ENCODE results near the gene MOB3B.

Gene MOB3B

DNA sequence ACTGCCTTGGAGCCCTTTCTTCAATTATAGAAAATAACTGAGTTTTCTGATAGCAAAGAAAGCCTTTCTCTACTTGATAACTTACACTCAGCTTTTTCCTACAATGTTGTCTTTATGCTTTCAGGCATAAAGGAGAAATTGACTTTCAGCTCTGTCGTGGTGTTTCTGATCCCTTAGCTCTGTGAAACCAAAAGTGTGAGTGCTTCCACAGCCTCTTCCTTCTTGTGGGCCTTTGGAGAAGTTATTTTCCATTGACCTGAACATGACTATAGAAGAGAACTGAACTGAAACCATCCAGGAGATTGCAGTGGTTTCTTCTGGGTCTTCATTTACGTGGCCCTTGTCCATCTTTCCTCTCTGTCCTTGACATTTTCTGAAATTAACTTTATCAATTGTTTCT is 173.2 kb downstream of the MOB3B start:
- DNase-seq, result no peak

DNA sequence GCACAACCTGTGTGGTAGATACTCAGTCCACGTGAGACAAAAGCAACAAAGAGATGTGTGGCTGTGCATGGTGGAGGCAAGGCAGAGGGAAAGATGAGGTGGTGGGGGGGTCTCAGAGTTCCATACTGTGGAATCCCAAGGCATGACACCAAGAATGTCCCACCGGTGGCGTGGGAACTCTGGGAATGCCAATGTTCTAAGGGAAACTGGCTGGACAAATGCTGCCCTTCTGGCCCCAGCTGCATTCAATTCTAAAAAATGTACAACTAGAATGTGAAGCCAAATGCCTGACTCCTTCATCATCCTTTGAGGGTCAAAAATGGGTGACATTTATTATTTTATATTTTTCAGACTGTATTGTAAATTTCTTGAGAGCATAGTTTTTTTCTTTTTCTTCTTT is 174.4 kb downstream of the MOB3B start:
- no peak for DNase-seq

DNA sequence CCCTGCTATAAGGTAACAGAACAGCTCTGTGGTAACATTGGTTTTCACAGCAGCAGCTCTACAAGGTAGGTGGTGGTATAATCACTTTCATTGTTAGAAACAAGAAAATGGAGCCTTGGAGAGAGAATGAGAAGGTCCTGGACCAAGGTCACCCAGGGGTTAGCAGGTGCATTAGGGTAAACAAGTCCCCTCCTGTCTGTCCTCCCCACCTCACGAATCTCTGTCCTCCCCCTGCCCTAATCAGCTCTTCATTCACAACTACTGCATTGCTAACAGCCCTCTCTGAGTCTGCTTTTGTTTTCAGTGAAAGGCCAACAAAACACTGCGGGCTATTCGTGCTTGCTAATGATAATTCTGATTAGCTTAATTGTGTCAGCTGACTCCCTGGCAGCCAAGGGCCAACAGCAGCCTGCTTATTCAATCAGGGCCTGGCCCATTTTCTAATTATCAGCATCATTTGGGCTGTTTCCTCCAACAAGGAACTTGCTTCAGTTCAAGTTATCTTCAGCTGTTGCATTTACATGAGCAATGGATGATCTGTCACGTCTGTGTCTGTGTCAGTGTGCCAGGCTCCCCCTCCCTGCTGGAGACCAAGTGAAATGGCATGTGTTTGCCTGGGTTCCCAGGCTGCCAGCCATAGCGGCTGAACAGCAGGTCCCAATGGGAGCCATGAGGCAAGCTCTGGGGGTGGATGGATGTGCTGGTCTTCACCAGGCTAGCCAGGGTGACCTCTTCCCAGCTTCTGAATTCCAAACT is 176.0 kb downstream of the MOB3B start:
- no peak for DNase-seq

DNA sequence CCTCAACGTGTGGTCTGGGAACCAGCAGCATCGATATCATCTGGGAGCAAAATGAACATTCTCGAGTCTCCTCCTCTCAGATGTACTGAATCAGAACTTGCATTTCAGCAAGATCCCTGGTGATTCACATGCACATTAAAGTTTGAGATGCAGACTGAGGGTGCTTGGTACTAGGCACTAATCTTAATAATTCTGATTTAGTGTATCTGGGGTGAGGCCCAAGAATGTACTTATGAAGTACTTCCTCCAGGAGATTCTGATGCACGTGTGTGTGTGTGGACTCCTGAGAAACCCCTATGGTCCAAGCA is 176.5 kb downstream of the MOB3B start:
- no peak for DNase-seq

DNA sequence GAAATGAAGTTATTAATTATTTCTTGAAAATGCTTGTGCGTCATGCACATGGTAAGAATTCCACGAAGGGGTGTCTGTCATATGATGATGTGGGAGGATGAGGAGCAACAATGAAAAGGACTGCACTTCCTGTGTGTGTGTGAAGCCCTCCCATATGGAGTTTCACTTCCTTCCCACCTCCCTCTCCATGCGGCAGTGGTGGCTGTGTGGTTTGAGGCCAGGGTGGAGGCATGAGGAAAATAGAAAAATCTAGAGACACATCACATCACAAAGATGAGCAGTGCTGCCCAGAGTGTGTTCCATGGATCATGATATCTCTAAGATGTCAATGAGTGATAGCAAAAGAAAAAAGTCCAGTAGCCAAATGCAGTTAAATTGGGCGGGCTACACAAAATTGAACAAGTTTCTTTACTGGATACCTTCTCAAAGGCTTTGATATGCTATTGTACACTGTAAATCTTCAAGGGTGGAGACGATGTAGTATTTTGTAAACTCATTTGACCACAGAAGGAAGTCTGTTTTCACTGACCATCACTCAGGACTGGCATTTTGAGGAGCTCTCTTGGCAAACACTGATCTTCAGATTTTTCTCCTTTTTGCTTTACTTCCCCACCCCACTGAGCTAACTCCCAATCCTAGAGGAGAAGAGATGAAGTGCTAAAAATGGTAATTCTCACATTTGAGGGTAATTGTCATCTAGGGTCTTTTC is 177.0 kb downstream of the MOB3B start:
- no peak for DNase-seq

DNA sequence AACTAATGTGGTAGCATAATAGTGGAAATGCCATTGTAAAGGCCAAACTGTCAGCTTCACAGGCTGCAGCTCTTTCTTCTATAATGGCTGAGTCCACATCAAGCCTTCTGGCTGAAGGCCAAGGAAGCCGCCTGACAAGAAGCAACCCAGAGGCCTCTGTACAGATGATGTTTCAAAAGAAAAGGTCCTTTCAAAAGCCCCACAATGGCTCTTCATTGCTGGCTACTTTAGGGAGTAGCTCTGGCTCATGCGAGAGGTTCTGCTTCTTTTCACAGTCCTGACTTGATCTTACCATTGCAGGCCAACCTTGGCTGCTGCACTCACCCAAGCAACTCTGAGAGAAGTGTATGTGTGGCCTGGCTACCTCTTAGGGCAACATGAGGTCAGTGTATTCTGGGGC is 178.2 kb downstream of the MOB3B start:
- DNase-seq, result no peak

DNA sequence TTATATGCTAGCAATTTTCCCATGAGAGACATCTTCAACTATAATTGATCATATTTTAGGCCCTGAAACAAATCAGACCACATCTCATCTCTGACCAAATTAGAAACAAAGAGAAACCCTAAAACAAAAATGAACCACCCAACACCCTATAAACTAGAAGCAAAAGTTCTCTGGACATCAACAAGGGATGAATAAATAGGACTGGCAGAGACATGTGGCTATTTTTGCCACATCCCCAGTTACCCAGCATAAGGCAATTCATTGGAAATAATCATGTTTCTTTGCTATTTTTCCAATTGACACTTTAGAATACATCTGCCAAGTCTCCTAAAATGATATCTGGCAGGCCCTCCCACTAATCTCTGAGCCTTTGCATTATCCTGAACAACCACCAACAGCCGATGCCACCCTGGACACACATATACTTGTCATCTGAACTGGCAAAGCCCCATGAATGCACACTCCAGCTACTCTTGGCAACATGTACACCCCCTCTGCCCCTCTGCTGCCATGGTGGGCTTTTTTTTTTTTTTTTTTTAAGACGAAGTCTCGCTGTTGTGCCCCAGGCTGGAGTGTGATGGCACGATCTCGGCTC is 179.1 kb downstream of the MOB3B start:
- no peak for DNase-seq

DNA sequence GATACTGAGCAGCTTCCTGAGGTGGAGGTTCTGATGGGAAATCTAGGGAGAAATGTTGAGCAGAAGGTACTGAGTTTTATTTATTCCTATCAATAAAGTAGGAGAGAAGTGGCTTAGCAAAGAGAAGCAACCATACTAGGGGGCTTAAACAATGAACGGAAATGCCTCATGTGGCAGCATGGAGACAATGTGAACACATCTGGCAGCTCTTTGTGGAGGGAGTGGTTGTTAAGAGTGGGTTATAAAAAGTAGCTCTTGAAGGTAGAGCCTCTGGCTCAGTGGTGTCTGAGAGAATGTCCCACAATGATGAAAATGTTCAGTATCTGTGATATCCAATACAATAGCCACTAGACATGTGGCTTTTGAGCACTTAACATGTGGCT is 179.9 kb downstream of the MOB3B start:
- DNase-seq, result no peak

DNA sequence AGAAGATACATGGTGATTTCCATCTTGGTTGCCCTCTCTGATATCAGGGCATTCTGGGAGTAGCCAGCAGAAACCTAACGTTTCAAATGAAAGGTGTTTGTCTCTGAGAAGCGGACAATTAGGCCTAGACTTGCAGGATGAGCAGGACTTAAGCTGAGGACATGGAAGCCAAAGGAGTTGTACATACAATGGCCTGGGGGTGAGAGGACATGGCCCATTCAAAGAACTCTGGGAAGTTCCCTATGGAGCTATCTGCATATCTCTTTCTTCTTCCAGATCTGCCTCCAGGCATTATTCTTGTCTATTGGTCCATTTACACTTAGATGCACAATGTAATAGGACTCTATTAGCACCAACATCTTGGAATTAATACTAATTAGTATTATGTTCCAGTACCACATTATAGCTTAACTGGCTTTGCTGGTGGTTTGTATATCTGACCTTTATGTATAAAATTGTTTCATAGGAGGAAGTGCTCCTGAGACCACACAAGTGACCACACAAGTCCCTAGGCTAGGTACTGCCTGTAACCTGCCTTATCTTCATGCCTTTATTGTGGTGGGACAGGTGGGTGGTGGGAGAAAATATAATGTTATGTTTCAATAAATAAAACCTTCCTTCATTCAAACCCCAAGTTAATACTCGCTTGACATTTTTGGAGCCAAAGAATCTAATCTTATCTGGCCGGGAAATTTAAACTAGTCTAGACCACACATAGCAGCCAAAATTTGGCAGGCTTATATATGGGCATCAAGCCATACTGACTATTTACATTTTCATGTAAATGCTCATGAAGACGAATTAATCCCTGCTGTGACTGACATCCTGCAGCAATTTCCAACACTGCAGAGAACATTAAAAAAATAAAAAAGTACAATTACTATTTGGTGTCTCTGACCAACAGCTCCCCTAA is 180.6 kb downstream of the MOB3B start:
- DNase-seq, result no peak

DNA sequence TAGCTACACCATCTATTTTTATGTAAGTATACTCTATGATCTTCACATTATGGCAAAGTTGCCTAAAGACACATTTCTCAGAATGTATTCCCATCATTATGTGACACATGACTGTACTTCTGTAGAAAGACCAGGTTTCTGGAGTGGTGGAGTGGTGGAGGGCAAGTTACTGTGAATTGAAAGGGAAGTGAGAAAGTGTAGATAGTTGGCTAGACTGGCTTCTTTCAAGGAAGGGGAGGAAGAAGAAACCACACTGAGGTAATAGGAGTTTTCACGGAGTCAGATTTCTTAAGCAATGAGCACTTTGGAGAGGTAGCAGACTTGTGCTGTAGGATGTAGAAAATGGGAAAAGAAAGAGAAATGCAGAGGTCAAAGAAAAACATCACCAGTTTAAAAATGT is 181.7 kb downstream of the MOB3B start:
- no peak for DNase-seq

DNA sequence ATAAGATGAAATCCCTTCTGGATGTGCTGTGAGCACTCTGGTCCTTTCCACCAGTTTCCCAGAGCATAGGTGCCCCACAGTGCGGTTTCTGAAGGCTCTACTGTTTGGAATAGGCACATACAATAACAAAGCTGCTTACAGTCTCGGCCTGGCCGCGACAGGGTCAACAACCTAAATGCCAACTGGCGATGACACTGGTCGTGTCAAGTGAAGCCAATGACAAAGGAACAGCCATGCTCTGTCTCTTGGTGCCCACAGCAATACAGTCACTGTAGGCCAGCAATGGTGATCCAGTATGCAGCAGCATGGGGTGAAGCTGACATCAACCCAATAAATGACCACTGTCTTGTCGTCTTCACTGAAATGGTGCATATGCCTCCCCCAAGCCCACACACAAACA is 184.8 kb downstream of the MOB3B start:
- no peak for DNase-seq

DNA sequence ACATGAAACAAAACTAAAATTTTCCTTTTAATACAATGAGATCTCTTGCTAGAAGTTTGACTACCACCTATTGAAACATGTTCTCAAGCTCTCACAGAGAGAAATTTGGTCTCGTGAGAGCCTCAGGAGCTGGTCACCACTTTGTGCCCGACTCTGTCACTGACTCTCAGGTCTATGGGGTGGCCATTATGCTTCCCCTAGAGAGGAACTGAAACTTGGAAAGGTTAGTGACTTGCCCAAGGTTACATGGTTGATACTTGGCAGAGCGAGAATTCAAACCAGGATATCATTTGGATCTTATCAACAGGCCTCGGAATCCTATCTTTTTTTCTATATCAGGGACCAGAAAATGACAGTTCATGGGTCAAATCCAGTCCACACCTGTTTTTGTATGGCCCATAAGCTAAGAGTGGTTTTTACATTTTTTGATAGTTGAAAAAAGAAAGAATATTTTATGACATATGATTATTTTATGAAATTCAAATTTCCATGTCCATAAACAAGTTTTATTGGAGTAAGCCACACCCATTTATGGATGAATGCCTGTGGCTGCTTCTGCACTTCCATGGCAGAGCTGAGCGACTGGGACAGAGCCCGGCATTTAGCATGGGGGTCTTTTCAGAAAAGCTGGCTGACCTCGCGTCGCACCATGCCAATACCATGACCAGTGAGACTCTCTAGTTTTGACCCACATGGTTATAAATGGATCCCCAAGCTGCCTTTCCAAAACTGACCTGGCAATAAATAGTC is 187.9 kb downstream of the MOB3B start:
- no peak for DNase-seq

DNA sequence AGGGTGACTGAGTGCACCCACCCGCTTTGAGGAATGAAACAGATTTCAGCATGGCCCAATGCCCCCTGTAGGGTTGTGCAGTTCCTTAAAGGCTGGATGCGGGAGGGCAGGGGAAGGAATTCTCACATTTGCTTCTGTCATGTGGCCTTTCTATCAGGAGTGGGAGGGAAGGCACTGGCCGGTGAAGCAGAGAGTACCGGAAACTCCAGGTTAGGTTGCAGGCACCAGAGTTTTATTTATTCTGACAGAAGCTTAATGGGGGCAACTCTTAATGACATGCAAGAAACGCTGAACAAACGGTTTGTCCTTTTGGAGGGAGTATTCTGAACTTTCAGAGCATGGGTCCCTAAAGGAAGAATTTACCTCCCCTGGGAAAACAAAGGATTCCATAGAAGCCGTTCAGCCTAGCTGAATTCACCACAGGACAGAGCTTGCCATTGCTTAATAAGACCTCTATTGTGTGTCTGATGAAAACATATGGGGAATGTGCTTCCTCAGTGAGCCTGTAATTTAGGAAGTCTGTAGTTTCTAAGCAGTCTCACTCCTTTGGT is 188.6 kb downstream of the MOB3B start:
- DNase-seq, result no peak

DNA sequence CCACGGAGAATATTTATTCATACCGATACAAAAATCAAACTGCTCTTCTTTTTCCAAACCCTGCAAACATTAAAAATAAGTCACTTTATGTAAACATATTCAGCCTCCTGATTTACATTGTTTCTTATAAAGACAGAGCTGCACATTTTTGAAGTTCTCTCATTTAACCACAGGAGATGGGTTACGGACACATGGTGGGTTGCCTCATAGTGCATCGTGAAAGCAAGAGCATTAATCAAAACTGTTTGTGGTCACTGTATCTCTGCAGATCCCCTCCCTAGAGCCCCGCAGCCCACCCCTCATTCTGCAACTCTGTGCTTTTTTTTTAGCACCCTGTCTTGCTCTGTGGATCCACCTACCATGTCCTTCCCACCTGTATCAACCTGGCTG is 189.3 kb downstream of the MOB3B start:
- DNase-seq, result no peak

DNA sequence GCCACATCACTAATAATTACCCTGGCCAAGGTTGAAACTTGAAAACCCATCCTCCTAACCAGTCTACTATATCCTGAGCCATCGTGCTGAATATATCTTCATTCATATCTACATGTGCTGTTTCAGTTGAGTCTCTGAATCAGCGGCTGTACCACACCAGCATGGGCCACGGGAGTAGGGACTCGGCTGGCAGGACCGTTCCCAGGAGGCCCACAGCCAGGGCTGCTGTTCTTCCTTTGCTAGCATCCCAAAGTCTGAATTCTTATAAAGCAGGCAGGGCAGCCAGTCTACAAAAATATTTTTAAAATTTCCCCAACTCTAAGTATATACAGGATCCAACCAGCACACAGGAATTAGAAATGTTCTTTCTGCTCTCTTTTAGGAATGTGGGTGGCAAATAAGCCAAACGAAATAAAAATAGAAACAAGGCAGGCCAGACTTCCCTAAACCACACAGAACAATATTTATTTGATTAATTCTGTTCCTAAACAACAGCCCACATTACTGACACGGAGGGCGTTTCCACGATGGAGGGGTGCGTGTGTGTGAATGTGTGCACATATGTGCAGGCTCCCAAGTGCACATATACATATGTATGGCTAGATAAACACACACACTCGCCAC is 189.8 kb downstream of the MOB3B start:
- DNase-seq, result no peak

DNA sequence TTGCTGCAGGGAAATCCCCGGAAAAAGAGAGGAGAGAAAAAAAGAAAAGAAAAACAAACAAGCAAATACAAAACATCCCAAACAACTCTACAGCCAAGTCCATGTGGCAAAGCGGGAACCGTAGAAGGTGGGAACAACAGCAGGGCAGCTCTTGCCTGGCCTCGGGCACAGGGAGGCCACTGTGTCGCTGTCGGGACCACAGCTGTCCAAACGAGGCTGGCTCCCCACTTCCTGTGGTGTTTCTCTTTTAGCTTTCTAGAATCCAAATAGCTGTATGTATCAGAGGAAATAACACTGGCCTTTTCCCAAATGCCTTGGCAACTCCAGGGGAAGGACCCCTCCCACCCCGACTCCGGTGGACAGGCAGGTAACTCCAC is 191.1 kb downstream of the MOB3B start:
- DNase-seq, result no peak

DNA sequence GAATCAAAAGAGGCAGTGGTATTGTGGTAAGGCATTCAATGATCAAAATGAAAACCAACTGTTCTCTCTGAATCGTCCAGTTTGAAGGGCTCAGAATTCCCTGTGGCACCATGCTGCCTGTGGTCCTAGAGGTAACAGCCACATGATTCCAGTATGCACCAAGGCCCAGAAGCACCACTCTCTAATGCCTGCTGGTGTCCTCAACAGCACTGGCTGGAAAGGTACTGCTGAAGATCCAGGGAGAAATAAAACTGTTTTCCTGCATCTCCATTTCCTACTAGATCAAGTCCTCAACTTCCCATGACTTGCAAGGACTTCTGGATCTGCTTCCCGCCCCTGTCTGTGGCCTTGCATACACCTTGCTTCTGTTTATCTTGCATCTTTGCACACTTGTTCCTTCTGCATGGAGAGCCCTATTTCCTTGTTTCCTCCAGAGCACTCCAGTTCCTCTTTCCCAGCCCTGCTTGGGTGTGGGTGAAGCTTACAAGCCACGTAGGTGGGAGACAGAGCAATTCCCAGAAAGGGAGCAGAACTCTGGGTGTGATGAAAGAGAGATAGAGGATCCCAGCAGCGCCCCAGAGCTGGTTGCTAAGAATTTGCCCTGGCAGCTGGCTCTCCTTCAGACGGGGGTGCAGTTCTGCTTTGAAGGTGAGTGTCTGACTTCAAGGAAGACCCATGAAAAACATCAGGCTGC is 191.6 kb downstream of the MOB3B start:
- no peak for DNase-seq

DNA sequence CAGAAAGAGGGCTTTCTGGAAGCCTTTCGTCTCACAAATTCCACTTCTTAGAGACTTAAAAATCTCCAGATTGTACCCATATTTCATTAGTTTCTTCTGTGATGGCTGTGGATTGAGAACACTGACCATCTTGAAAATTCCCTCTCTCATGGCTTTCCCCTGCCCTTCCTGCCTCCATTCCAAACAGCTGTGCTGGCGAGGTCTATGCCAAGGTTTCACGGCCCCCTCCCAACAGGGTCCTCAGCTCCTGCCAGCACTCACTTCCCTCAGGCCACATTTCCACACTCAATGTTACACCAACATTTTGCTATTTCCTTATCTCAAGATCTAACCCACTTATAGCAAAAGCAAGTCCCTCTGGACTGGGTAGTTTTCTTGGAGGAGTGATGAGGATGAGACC is 192.4 kb downstream of the MOB3B start:
- DNase-seq, result no peak

DNA sequence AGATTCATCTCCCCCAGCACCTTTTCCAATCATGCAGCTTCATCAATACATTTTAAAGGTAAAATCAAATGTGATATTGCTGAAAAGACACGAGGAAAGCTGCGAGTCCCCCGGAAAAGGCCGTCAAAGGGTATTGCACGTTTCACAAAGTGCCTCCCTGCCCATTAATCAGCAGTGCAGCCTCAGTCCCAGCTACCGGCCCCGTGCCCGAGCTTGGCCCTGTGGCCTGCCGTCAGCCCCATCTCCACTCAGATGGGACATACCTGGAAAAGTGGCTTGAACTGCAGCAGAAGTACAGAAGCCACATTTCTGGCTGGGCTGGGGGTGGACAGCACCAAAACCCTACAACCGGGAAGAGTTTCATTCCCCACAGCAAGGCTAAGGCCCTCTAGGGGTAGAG is 192.8 kb downstream of the MOB3B start:
- DNase-seq, result no peak

DNA sequence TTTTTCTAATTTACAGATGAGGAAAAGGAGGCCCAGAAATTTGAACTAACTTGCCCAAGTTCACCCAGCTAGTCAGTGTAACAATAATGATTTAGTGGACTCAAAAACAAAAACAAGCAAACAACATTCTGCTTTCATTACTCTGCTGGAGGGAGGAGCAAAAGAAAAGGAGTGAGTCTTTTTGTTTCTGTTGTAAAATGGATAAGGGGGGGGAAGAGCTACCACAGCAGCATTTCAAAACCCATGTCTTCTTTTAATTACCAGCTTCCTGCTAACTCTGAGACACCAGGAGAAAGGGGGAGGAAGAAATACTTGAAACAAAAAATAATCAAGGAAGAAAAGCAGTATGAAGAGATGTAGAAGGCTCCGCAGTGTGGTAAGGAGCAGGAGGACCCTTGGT is 193.5 kb downstream of the MOB3B start:
- DNase-seq, result no peak

DNA sequence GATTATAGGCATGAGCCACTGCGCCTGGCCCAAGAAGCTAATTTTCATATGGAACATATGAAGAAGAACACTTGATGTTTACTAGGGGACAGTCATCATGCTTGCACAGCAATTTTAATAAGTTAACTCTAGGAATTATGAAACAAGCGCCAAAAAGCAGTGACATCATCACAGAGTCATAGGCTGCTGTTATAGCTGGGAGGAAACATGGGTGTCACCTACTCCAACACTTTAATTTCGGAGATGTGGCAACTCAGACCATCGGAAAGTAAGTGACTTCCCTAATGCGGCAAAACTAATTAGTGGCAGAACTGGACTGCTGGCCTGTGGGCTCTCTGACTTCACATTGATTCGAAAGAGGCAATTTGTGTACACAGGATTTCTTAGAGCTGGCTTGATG is 194.5 kb downstream of the MOB3B start:
- no peak for DNase-seq
